Adipocyte (in vitro differentiated cells): ENCODE data around the gene FAM181A.

ENCODE experiments used
- DNase-seq: peaks from one replicate; pipeline ENCODE4 v3.0.0-alpha.2; 2015; ENCODE audit warnings: low read depth
- H3K27me3 ChIP-seq: replicated peaks from 2 replicates; pipeline ENCODE4 v1.7.0; 2013; ENCODE audit warnings: mild to moderate bottlenecking, low read length, moderate library complexity; ENCODE audit not compliant: control insufficient read depth, insufficient read depth
- H3K36me3 ChIP-seq: 2 replicates; pipeline ENCODE4 v1.7.0; 2013; ENCODE audit warnings: low read length, mild to moderate bottlenecking, moderate library complexity; ENCODE audit not compliant: control insufficient read depth, insufficient read depth, severe bottlenecking
- H3K4me1 ChIP-seq: 2 replicates; pipeline ENCODE4 v1.7.0; 2013; ENCODE audit warnings: mild to moderate bottlenecking, low read length, moderate library complexity; ENCODE audit not compliant: control insufficient read depth, insufficient read depth
- H3K4me3 ChIP-seq: 2 replicates; pipeline ENCODE4 v1.7.0; 2013; ENCODE audit warnings: mild to moderate bottlenecking, low read length, moderate library complexity
- H3K9ac ChIP-seq: 2 replicates; pipeline ENCODE4 v1.7.0; 2013; ENCODE audit warnings: mild to moderate bottlenecking, low read length, moderate library complexity
- H3K9me3 ChIP-seq: 2 replicates; pipeline ENCODE4 v1.7.0; 2013; ENCODE audit warnings: mild to moderate bottlenecking, low read length, moderate library complexity; ENCODE audit not compliant: control insufficient read depth

The FAM181A gene

GRCh38 chr14:93970965-93971634 is 44.0 kb downstream of the FAM181A start:
- Histone ChIP-seq H3K27me3 (no peaks in the 10 kb centered on the region), H3K36me3 (no peaks in the 10 kb centered on the region), H3K4me1 (peaks cover 13% of the 10 kb centered on the region), H3K9ac (no peak overlapping the region), H3K9me3 (no peaks in the 10 kb centered on the region), H3K4me3 (peak overlapping the region; percentile 49)
- DNase-seq, result no peak

GRCh38 chr14:93971635-93972027 is 44.5 kb downstream of the FAM181A start:
- no peak for DNase-seq
- H3K9me3 ChIP-seq, result no peaks in the 10 kb centered on the region
- H3K4me1 ChIP-seq, result peaks cover 10% of the 10 kb centered on the region
- H3K9ac ChIP-seq, result no peak overlapping the region
- no peaks in the 10 kb centered on the region for H3K36me3 ChIP-seq
- H3K4me3 ChIP-seq, result no peak overlapping the region
- H3K27me3 ChIP-seq, result no peaks in the 10 kb centered on the region

GRCh38 chr14:93972618-93973205 is 45.6 kb downstream of the FAM181A start:
- Histone ChIP-seq H3K27me3 (no peaks in the 10 kb centered on the region), H3K36me3 (no peaks in the 10 kb centered on the region), H3K4me3 (no peak overlapping the region), H3K9me3 (no peaks in the 10 kb centered on the region), H3K4me1 (peaks cover 10% of the 10 kb centered on the region), H3K9ac (no peak overlapping the region)
- no peak for DNase-seq

DNA sequence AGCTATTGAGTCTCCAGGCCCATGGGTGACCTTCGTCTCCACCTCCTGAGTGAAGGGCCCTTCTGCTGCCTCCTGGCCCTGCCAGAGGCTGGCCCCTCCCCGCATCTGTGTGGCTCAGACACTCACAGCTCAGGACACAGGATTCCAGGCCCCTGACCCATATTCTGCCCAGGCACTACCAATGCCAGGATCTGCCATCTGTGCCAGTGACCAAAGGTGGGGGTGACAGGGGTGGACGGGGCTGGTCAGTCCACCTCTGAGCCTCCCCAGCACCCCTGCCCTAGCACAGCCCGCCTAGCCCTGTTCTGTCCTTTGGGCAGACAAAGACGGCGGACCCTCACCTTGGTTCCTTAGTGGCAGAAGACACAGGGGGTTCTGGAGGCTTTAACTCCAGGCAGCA is 46.5 kb downstream of the FAM181A start:
- no peaks in the 10 kb centered on the region for H3K27me3 ChIP-seq
- no peak overlapping the region for H3K9ac ChIP-seq
- DNase-seq, result no peak
- no peaks in the 10 kb centered on the region for H3K36me3 ChIP-seq
- peaks cover 4% of the 10 kb centered on the region for H3K9me3 ChIP-seq
- peaks cover 10% of the 10 kb centered on the region for H3K4me1 ChIP-seq
- H3K4me3 ChIP-seq, result no peak overlapping the region

DNA sequence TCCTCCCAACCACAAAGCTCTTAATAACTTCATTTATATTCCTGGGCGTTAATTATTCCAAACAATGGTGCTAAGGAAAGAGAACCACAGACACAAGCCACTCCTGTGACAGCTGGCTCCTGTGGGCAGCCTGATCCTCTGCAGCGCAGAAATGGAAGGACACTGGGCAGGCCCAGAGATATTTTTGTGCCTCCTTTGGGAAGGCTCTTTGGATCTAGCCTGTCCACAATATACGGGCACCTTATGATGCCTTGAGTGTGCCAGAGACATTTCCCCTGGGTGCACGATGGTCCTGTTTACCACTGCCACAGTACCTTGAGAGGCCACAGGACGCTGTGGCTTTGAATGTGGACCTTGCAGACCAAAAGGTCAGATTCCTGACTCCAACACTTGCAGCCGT is 47.2 kb downstream of the FAM181A start:
- H3K9me3 ChIP-seq, result peaks cover 4% of the 10 kb centered on the region
- no peak overlapping the region for H3K9ac ChIP-seq
- no peak overlapping the region for H3K4me3 ChIP-seq
- peaks cover 9% of the 10 kb centered on the region for H3K4me1 ChIP-seq
- DNase-seq, result no peak
- H3K27me3 ChIP-seq, result no peaks in the 10 kb centered on the region
- H3K36me3 ChIP-seq, result no peaks in the 10 kb centered on the region

- Histone ChIP-seq H3K9ac (no peak overlapping the region), H3K9me3 (peaks cover 4% of the 10 kb centered on the region), H3K36me3 (no peaks in the 10 kb centered on the region), H3K4me3 (no peak overlapping the region), H3K4me1 (peaks cover 4% of the 10 kb centered on the region), H3K27me3 (no peaks in the 10 kb centered on the region)
- no peak for DNase-seq
Observed at GRCh38 chr14:93974833-93975232, 47.7 kb downstream of the FAM181A start.

DNA sequence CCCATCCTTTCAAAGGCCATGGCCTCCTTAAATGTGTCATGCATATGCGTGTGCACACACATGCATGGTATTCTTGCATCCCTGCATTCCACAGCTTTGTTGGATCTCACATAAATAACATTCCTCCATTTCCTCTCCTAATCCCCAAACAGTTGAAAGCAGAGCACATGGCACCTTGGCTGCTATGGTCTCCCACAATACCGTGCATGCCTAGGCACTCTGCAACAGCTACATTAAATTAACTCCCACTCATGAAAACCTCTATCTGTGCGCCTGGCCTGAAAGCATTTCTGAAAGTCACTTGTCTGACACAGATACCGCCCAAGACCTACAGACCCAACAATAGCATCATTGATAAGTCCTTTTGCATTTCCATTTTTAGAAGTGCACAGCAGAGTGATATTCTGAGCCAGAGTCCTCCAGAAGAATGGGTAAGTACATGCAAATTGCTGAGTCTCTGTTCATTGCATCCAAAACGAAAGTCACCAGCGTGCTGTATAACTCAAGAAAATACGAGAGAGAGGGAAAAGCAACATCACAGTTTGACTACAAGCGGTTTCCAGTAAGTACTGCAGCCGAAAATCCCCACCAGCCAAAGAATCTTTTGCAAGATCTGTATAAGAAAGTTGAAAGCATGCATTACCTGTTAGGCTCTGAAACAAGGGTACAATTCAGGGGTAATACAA is 48.8 kb downstream of the FAM181A start:
- Histone ChIP-seq H3K36me3 (no peaks in the 10 kb centered on the region), H3K9ac (no peak overlapping the region)
- DNase-seq, result no peak

DNA sequence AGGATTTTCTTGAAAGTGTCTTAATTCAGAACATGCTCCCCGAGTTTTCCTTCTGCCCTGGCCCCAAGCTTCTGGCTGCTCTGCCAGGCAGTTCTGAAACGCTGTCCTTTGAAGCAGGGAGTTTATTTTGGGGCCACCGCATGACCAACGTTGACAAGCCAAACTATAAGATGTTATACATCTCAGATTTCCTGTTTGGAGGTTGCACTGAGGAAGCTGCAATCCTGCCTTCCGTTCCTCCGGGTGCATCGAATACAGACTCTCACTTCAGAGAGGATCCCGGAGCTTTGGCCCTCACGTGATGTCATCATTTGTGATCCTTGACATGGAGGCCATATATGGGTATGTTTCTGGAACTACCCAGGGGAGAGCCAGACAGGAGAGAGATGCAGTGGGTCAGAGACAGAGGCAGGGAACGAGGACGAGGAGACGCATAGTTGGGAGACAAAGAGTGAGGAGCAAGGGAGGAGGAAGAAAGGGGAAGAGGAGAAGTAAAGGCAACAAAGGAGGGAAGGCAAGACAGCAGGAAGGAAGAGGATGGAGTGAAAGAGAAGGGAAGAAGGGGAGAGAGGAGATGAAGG is 49.4 kb downstream of the FAM181A start, which contains the start of gene ASB2:
Gene ASB2 (minus strand): TSS at position 94 of the 581 bp plus-strand sequence. CDS start 12,031 bp downstream, outside the sequence.
- Histone ChIP-seq H3K9ac (no peak within 1 kb of the TSS), H3K9me3 (peaks cover 4% of the 10 kb centered on the region), H3K4me1 (peaks cover 6% of the 10 kb centered on the region), H3K36me3 (no peaks in the 10 kb centered on the region), H3K27me3 (no peaks in the 10 kb centered on the region), H3K4me3 (no peak within 1 kb of the TSS)
- DNase-seq, result no peak

More for the DNA sequence above, 48.8 kb downstream of the FAM181A start:
- H3K4me1 ChIP-seq, result peaks cover 7% of the 10 kb centered on the region
- no peaks in the 10 kb centered on the region for H3K27me3 ChIP-seq
- peaks cover 4% of the 10 kb centered on the region for H3K9me3 ChIP-seq
- no peak overlapping the region for H3K4me3 ChIP-seq

GRCh38 chr14:93977171-93977570 is 50.0 kb downstream of the FAM181A start:
- Histone ChIP-seq H3K4me1 (peaks cover 6% of the 10 kb centered on the region), H3K9me3 (peaks cover 4% of the 10 kb centered on the region), H3K36me3 (no peaks in the 10 kb centered on the region), H3K9ac (no peak overlapping the region), H3K4me3 (no peak overlapping the region), H3K27me3 (no peaks in the 10 kb centered on the region)
- no peak for DNase-seq

- Histone ChIP-seq H3K9ac (no peak overlapping the region), H3K4me3 (no peak overlapping the region), H3K9me3 (peaks cover 4% of the 10 kb centered on the region), H3K4me1 (peaks cover 6% of the 10 kb centered on the region), H3K27me3 (no peaks in the 10 kb centered on the region), H3K36me3 (no peaks in the 10 kb centered on the region)
- DNase-seq, result no peak
Observed at GRCh38 chr14:93977790-93978581, 50.8 kb downstream of the FAM181A start.
